Vagina (tissue), 2 donors: Measurements from ENCODE around the gene MYH11. TPM values are rescaled to one million over a fixed set of nuclear protein-coding genes. Genes with fewer than 3 reads are reported as not detected.

Source experiments
- DNase-seq, 2 donors: peaks; one replicate each; pipeline ENCODE4 v3.0.0-alpha.2; 2017; ENCODE audit errors: extremely low spot score in 2 of 2
- H3K27ac ChIP-seq: fragments of 200-600 bp; sonication (generic); one replicate; pipeline ENCODE4 v1.5.1; 2019
- H3K27me3 ChIP-seq: fragments of 200-600 bp; sonication (generic); one replicate; pipeline ENCODE4 v1.5.1; 2019
- H3K36me3 ChIP-seq, 2 donors: fragments of 200-600 bp; sonication (generic); one replicate each; pipeline ENCODE4 v1.5.1; 2017 to 2019
- H3K4me1 ChIP-seq: fragments of 200-600 bp; sonication (generic); one replicate; pipeline ENCODE4 v1.5.1; 2019
- H3K4me3 ChIP-seq, 2 donors: fragments of 200-600 bp; sonication (generic); 1 replicate in 1 of 2; 2 replicates in 1 of 2; pipeline ENCODE4 v1.5.1; 2016 to 2019
- H3K9me3 ChIP-seq: fragments of 200-600 bp; sonication (generic); one replicate; pipeline ENCODE4 v1.5.1; 2019
- CTCF ChIP-seq, 3 experiments: fragments of 450-650 bp in 2 of 3; fragments of 200-600 bp in 1 of 3; sonication (generic) in 1 of 3; IDR thresholded peaks; one replicate each; pipeline ENCODE4 v1.5.1; 2017 to 2019; ENCODE audit warnings: antibody characterized with exemption in 3 of 3, mild to moderate bottlenecking in 2 of 3, moderate library complexity in 2 of 3
- POLR2A ChIP-seq, 2 donors: fragments of 450-650 bp; IDR thresholded peaks; one replicate each; pipeline ENCODE4 v1.6.1; 2017; ENCODE audit warnings: antibody characterized with exemption in 2 of 2, mild to moderate bottlenecking in 2 of 2, moderate library complexity in 2 of 2
- POLR2AphosphoS5 ChIP-seq, 2 donors: sonication (generic); formaldehyde crosslinking; IDR thresholded peaks; one replicate each; pipeline ENCODE4 v1.9.0; 2017; ENCODE audit warnings: antibody characterized with exemption in 2 of 2, mild to moderate bottlenecking in 2 of 2, low read depth in 1 of 2; ENCODE audit not compliant: insufficient read depth in 1 of 2
- intact Hi-C: fragments of 100-400 bp; cut with DNase I; formaldehyde crosslinking; loops from one replicate; pipeline ENCODE4 v1.15.1; 2023
- total RNA-seq: library from RNA; depleted of rRNA; stranded (reverse); fragments of >200 nt; gene quantifications from one replicate; pipeline ENCODE4 v1.2.3, GENCODE V29; 2016

MYH11 gene
- total RNA-seq, 1 donor from 2014 or later = 822 TPM

- no peak overlapping the region for H3K27ac ChIP-seq
- no peak for TF ChIP-seq POLR2A (IDR thresholded peaks at IDR 0.05)
- no peak for TF ChIP-seq POLR2AphosphoS5 (IDR thresholded peaks at IDR 0.05; ENCODE audit: insufficient read depth in 1 of 2, low read depth in 1 of 2)
- no peak for TF ChIP-seq CTCF (IDR thresholded peaks at IDR 0.05)
- H3K4me1 ChIP-seq = no peaks in the 10 kb centered on the region
- no peak for DNase-seq
- no peaks in the 10 kb centered on the region for H3K36me3 ChIP-seq
- no peaks in the 10 kb centered on the region for H3K27me3 ChIP-seq
- intact Hi-C loops = no loop called here
- no peak overlapping the region for H3K4me3 ChIP-seq
- H3K9me3 ChIP-seq = no peaks in the 10 kb centered on the region
Measured at GRCh38 chr16:15776572-15776971, 80.3 kb downstream of the MYH11 start.

- Histone ChIP-seq H3K9me3 (no peaks in the 10 kb centered on the region), H3K36me3 (no peaks in the 10 kb centered on the region), H3K4me3 (no peak overlapping the region), H3K27me3 (no peaks in the 10 kb centered on the region), H3K27ac (no peak overlapping the region), H3K4me1 (no peaks in the 10 kb centered on the region)
- TF ChIP-seq POLR2A (IDR thresholded peaks at IDR 0.05) (no peak), CTCF (IDR thresholded peaks at IDR 0.05) (no peak), POLR2AphosphoS5 (IDR thresholded peaks at IDR 0.05; ENCODE audit: insufficient read depth in 1 of 2, low read depth in 1 of 2) (no peak)
- intact Hi-C loops = no loop called here
- DNase-seq = no peak
Measured at GRCh38 chr16:15775663-15776304, 81.0 kb downstream of the MYH11 start.

GRCh38 chr16:15775209-15775608, 81.6 kb downstream of the MYH11 start:
- Histone ChIP-seq H3K27me3 (no peaks in the 10 kb centered on the region), H3K27ac (no peak overlapping the region), H3K4me1 (no peaks in the 10 kb centered on the region), H3K36me3 (no peaks in the 10 kb centered on the region), H3K9me3 (no peaks in the 10 kb centered on the region), H3K4me3 (no peak overlapping the region)
- no peak for TF ChIP-seq CTCF (IDR thresholded peaks at IDR 0.05)
- TF ChIP-seq POLR2AphosphoS5 (IDR thresholded peaks at IDR 0.05; ENCODE audit: insufficient read depth in 1 of 2, low read depth in 1 of 2) = no peak
- TF ChIP-seq POLR2A (IDR thresholded peaks at IDR 0.05) = no peak
- intact Hi-C loops = no loop called here
- no peak for DNase-seq

GRCh38 chr16:15773968-15774367, 82.9 kb downstream of the MYH11 start:
- DNase-seq = no peak
- Histone ChIP-seq H3K27ac (no peak overlapping the region), H3K4me1 (no peaks in the 10 kb centered on the region)

More at GRCh38 chr16:15773968-15774367, 82.9 kb downstream of the MYH11 start:
- TF ChIP-seq POLR2AphosphoS5 (IDR thresholded peaks at IDR 0.05; ENCODE audit: insufficient read depth in 1 of 2, low read depth in 1 of 2) (peak in 1 of 2 donors; percentile 67), CTCF (IDR thresholded peaks at IDR 0.05) (no peak)
- Histone ChIP-seq H3K27me3 (no peaks in the 10 kb centered on the region), H3K9me3 (no peaks in the 10 kb centered on the region), H3K4me3 (no peak overlapping the region), H3K36me3 (no peaks in the 10 kb centered on the region)
- intact Hi-C loops = no loop called here
